ENCODE measurements around the gene HCLS1.

Gene HCLS1

GRCh38 chr3:121641127-121641526 is 19.6 kb downstream of the HCLS1 start:
- no peak for TF ChIP-seq CTCF (IDR thresholded peaks at IDR 0.05; ENCODE audit: low read depth, low read length)
- no peak for DNase-seq (ENCODE audit: extremely low read depth, low read depth)

- TF ChIP-seq CTCF (IDR thresholded peaks at IDR 0.05; ENCODE audit: low read depth, low read length), result no peak
These were observed 22.8 kb downstream of the HCLS1 start for GRCh38 chr3:121637922-121638321.

GRCh38 chr3:121630355-121630754 is 30.3 kb downstream of the HCLS1 start:
- TF ChIP-seq CTCF (IDR thresholded peaks at IDR 0.05; ENCODE audit: low read depth, low read length), result no peak
- no peak for DNase-seq (ENCODE audit: extremely low read depth, low read depth)

More at GRCh38 chr3:121637922-121638321, 22.8 kb downstream of the HCLS1 start:
- DNase-seq (ENCODE audit: extremely low read depth, low read depth), result no peak

GRCh38 chr3:121629601-121630000 is 31.1 kb downstream of the HCLS1 start:
- TF ChIP-seq CTCF (IDR thresholded peaks at IDR 0.05; ENCODE audit: low read depth, low read length), result no peak
- DNase-seq (ENCODE audit: extremely low read depth, low read depth), result no peak

GRCh38 chr3:121627622-121628021 is 33.1 kb downstream of the HCLS1 start:
- DNase-seq (ENCODE audit: extremely low read depth, low read depth), result no peak
- no peak for TF ChIP-seq CTCF (IDR thresholded peaks at IDR 0.05; ENCODE audit: low read depth, low read length)

DNA sequence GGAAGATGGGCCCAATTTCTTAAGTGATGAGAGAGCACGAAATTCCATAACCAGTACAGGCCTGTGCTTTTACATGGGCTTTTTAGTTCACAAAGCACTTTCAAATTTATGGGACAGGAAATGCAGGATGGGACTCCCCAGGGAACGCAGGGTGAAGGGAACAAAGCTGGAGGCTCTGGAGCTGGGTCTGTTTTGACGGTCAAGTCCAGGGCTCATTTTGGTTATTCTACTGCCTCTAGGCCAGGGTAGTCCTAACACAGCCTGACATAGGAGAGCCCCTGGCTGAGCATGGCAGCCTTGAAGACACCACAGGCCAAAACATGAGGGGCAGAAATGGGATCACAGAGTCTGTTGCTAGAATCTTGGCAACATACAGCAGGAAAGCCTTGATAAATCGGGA is 33.5 kb downstream of the HCLS1 start:
- TF ChIP-seq CTCF (IDR thresholded peaks at IDR 0.05; ENCODE audit: low read depth, low read length), result no peak
- no peak for DNase-seq (ENCODE audit: extremely low read depth, low read depth)

DNA sequence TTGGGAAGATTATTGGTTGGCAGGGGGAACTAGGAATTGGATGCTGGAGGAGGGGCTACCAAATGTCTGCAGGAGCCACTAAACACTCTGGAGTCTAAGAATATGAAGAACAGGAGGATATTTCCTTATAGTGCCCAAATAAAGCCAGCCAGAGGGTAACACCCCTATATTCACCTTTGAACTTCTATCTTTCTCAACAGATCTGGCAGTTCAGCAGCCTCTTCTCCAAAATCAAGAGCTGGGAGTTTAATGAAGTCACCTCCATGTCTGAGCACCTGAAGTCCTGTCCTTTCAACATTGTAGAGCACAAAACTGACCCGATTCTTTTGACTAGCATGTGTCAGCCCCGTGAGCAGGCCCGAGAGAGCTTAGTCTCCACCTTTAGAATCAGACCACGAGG is 34.2 kb downstream of the HCLS1 start:
- DNase-seq (ENCODE audit: extremely low read depth, low read depth), result no peak
- TF ChIP-seq CTCF (IDR thresholded peaks at IDR 0.05; ENCODE audit: low read depth, low read length), result no peak

All from AG09319 (cell line).